Fibroblast of mammary gland (primary cell): ENCODE results near the gene UNC45B.
A peak's percentile ranks its signal among the peaks of the same experiment; 100 is the strongest.

Source experiments
- DNase-seq: peaks from one replicate; pipeline ENCODE4 v3.0.0-alpha.2; 2010; ENCODE audit warnings: low read depth
- H3K4me3 ChIP-seq: 2 replicates; pipeline ENCODE4 v1.5.1; 2011; ENCODE audit warnings: low read depth, mild to moderate bottlenecking, low read length, moderate library complexity; ENCODE audit not compliant: control insufficient read depth
- TF ChIP-seq, protein P1 (sequence below): conservative IDR thresholded peaks from 2 replicates; pipeline ENCODE4 v1.5.1; 2011; ENCODE audit warnings: low read depth, low read length, inconsistent platforms; ENCODE audit not compliant: control insufficient read depth, insufficient read depth

Gene UNC45B

DNA sequence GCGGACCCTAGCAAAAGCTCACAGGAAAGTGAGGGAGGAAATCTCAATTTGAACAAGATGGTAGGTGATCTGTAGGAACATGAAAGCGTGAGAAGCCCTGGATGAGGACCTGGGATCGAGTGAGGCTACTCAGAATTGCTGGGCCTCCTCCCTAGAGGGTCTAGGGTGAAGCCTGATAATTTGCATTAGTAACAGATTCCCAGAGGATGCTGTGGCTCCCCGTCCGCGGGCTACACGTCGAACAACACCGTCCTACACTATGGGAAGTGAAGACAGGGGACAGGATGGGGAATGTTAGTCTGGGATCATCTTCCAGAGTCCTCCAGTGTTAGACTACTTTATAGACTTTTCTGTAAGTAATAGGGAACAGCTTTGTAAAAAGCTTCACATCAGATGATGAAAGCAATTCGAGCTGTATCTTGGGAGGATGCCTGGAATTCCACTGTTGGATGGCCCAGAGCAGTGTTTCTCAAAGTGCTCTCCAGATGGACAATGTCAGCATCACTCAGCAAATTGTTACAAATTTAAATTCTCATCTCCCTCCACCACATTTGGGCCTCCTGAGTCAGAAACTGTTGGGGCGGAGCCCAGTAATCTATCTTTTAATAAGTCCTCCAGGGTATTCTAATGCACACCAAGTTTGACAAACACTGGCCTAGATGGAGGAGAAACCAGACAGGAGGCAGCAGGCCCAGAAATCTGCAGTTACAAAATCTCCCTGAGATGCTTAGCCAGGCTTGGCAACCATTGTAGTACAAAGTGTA, 19.7 kb upstream of the UNC45B start:
- peak; percentile 84 for DNase-seq
- TF ChIP-seq, protein P1, sequence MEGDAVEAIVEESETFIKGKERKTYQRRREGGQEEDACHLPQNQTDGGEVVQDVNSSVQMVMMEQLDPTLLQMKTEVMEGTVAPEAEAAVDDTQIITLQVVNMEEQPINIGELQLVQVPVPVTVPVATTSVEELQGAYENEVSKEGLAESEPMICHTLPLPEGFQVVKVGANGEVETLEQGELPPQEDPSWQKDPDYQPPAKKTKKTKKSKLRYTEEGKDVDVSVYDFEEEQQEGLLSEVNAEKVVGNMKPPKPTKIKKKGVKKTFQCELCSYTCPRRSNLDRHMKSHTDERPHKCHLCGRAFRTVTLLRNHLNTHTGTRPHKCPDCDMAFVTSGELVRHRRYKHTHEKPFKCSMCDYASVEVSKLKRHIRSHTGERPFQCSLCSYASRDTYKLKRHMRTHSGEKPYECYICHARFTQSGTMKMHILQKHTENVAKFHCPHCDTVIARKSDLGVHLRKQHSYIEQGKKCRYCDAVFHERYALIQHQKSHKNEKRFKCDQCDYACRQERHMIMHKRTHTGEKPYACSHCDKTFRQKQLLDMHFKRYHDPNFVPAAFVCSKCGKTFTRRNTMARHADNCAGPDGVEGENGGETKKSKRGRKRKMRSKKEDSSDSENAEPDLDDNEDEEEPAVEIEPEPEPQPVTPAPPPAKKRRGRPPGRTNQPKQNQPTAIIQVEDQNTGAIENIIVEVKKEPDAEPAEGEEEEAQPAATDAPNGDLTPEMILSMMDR = no peak
- no peak overlapping the region for H3K4me3 ChIP-seq

DNA sequence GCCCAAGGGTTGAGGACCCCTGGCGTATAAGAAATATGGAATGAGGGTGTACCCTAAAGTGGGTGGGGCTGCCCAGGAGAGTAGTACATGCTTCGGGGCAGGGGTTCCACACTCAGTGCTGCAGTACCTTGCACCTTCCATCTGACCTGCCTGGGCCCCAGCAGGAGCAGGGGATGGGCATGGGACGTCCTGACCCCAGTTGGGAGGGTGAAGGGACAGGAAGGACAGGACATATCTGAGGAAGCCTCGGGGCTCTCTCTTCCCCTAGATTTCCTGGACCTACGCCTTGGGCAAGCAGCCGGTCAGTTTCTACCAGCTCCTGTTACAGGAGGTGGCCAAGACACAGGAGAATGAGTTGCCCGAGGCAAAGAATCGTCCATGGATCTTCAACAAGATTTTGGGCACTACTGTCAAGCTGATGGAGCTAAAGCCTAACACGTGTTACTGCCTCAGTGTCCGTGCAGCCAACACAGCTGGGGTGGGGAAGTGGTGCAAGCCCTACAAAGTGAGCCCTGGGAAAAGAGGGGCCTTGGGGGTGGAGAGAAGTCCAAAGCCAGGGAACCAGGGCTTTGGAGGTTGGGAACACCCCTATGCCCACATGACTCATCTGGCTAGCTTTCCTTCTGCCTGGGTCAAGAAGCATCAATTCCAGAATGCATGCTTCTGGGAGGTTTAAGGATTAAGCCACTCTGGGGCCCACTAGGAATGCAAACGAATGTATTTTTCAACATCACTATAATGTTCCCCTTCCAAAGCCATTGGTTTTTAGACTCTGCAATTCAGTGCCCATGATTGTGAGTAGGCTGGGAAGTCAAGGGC, 18.3 kb upstream of the UNC45B start:
- peak; percentile 53 for DNase-seq
- H3K4me3 ChIP-seq = no peak overlapping the region
- TF ChIP-seq, protein P1 = no peak

DNA sequence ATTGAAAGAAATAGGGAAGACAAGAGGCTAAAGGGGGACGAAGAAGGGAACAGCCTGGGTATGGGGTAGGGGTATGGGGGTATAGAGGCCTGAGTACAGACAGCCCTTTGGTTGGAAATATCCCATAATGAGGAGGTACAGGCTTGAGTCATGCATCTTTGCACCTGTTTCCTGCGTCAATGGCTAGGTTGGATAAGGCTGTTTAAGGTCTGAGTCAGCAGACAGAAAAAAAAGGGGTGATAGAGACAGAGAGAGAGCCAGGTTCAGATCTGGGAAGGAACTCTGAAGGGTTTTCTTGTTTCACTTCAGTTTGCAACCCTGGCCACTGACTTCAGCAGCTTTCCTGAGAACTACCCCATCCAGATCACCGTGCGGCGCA, 17.7 kb upstream of the UNC45B start:
- DNase-seq = no peak

DNA sequence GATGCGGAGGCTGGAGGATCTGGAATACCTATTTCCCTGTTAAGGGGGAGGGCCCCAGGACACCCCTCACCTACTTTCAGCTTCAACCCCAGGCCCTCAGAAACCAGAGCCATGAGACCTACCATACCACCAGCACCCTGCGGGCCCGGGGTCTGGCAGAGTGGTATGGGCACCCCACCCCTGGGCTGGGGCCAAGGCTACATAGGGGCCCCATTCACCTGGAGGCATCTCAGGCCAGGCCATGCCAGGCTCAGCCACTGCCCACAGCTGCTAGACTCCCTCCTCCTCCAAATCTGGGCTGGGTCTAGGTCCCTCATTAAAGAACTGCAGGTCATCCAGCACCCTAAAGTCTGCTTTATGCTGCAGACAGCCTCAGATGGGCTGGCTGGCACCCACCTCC, 17.2 kb upstream of the UNC45B start:
- no peak overlapping the region for H3K4me3 ChIP-seq
- TF ChIP-seq, protein P1 = no peak
- no peak for DNase-seq

More for the DNA sequence above, 17.7 kb upstream of the UNC45B start:
- TF ChIP-seq, protein P1 = no peak
- H3K4me3 ChIP-seq = no peak overlapping the region

DNA sequence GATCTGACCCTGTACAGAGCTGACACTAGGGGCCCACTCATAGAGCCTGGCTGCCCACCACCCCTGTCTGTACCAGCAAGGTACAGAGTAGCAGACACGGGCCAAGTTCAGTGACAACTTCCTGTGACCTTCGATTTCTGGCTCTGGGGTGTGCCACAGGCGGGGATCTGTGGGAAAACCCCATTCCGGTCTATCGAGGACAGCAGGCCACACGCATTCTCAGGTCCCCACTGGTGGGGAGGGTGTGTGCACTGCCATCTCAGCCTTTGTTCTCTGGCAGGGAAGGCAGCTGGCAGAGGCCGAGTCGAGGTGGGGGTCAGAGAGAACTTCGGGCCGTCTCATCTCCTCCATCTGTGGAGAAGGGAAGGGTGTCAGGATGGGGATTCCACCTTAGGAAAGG, 15.5 kb upstream of the UNC45B start:
- no peak overlapping the region for H3K4me3 ChIP-seq
- TF ChIP-seq, protein P1 = no peak
- DNase-seq = no peak

DNA sequence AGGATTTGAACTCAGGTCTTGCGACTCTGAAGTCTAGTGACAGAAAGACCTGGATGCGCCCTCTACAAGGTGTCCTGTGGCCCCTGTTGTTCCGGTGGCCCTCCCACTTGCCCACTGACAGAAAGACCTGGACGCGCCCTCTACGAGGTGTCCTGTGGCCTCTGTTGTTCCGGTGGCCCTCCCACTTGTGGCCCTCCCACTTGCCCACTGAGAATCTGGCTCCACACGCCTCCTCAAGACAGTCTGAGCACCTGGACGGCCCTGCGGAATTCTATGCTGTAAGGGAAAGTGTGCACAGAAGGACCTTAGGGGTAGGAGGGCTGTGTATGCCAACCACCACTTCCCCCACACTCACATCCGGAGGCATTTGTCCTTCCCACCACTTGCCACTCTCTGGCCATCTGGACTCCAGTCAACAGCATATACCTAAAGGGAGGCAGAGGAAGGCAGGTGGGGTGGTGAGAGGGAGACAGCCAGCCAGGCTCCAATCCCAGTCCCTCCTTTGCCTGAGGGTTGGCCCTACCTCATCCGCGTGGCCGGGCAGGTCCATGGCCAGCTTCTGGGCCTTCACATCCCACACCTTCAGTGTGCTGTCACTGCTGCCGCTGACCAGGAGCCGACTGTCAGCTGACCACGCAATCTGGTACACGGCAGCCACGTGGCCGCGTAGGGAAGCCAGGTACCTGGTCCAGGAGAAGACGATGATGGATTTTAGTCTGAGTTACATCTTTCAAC, 14.6 kb upstream of the UNC45B start:
- DNase-seq = no peak
- H3K4me3 ChIP-seq = no peak overlapping the region
- TF ChIP-seq, protein P1 = no peak
